Type B pancreatic cell (in vitro differentiated cells): ENCODE data around the gene EEIG2. TPM values are rescaled to one million over a fixed set of nuclear protein-coding genes. Genes with fewer than 3 reads are reported as not detected.

Experiments used
- DNase-seq: peaks from one replicate; pipeline ENCODE4 v3.0.0; 2021; ENCODE audit warnings: mixed read lengths; ENCODE audit not compliant: unreplicated experiment; ENCODE audit errors: extremely low spot score
- H3K27ac Mint-ChIP-seq: 2 replicates; pipeline ENCODE4 v1.8.0; 2021; ENCODE audit warnings: mild to moderate bottlenecking, mixed read lengths
- H3K27me3 Mint-ChIP-seq: 2 replicates; pipeline ENCODE4 v1.8.0; 2021; ENCODE audit warnings: mixed read lengths
- H3K36me3 Mint-ChIP-seq: 2 replicates; pipeline ENCODE4 v1.8.0; 2021; ENCODE audit warnings: mixed read lengths
- H3K4me1 Mint-ChIP-seq: one replicate; pipeline ENCODE4 v1.8.0; 2021; ENCODE audit warnings: mixed read lengths; ENCODE audit not compliant: unreplicated experiment
- H3K4me3 Mint-ChIP-seq: 2 replicates; pipeline ENCODE4 v1.8.0; 2021; ENCODE audit warnings: mild to moderate bottlenecking, mixed read lengths
- H3K9me3 Mint-ChIP-seq: 2 replicates; pipeline ENCODE4 v1.8.0; 2021; ENCODE audit warnings: mixed read lengths
- CTCF ChIP-seq: fragments of 200-600 bp; sonication (generic); conservative IDR thresholded peaks from 2 replicates; pipeline ENCODE4 v1.5.0; 2021; ENCODE audit warnings: antibody characterized with exemption, mild to moderate bottlenecking
- total RNA-seq: library from RNA; stranded (reverse); gene quantifications from 2 replicates; pipeline ENCODE4 v1.2.1, GENCODE V29; 2021; ENCODE audit warnings: low replicate concordance

Gene EEIG2
- total RNA-seq, 1 donor from 2014 or later, result 11.2 TPM

- no peak for TF ChIP-seq CTCF
- H3K36me3 Mint-ChIP-seq, result no peaks in the 10 kb centered on the region
- H3K9me3 Mint-ChIP-seq, result peaks cover 4% of the 10 kb centered on the region
- no peak for DNase-seq
- H3K27me3 Mint-ChIP-seq, result no peaks in the 10 kb centered on the region
- no peak overlapping the region for H3K4me3 Mint-ChIP-seq
- H3K4me1 Mint-ChIP-seq, result no peaks in the 10 kb centered on the region
- H3K27ac Mint-ChIP-seq, result no peak overlapping the region
These were observed 9.3 kb downstream of the EEIG2 start for GRCh38 chr1:108569097-108569728.

- DNase-seq, result no peak
- Mint-ChIP-seq H3K4me3 (no peak overlapping the region), H3K9me3 (peaks cover 4% of the 10 kb centered on the region), H3K27ac (no peak overlapping the region), H3K4me1 (no peaks in the 10 kb centered on the region), H3K36me3 (no peaks in the 10 kb centered on the region), H3K27me3 (no peaks in the 10 kb centered on the region)
- TF ChIP-seq CTCF, result peak; percentile 57
These were observed 10.2 kb downstream of the EEIG2 start for GRCh38 chr1:108570128-108570527.

GRCh38 chr1:108570998-108571401, 11.1 kb downstream of the EEIG2 start:
- Mint-ChIP-seq H3K9me3 (peaks cover 4% of the 10 kb centered on the region), H3K36me3 (peaks cover 5% of the 10 kb centered on the region), H3K27ac (no peak overlapping the region), H3K27me3 (no peaks in the 10 kb centered on the region), H3K4me1 (no peaks in the 10 kb centered on the region), H3K4me3 (no peak overlapping the region)
- TF ChIP-seq CTCF, result no peak
- no peak for DNase-seq

- no peak overlapping the region for H3K4me3 Mint-ChIP-seq
These were observed 12.3 kb downstream of the EEIG2 start for GRCh38 chr1:108572182-108572581.

GRCh38 chr1:108573183-108573582, 13.3 kb downstream of the EEIG2 start:
- Mint-ChIP-seq H3K4me3 (no peak overlapping the region), H3K27me3 (no peaks in the 10 kb centered on the region), H3K4me1 (no peaks in the 10 kb centered on the region), H3K9me3 (peaks cover 4% of the 10 kb centered on the region), H3K36me3 (peaks cover 5% of the 10 kb centered on the region), H3K27ac (no peak overlapping the region)
- no peak for TF ChIP-seq CTCF
- DNase-seq, result no peak

More at GRCh38 chr1:108572182-108572581, 12.3 kb downstream of the EEIG2 start:
- peaks cover 5% of the 10 kb centered on the region for H3K36me3 Mint-ChIP-seq
- H3K27me3 Mint-ChIP-seq, result no peaks in the 10 kb centered on the region
- DNase-seq, result no peak
- H3K27ac Mint-ChIP-seq, result no peak overlapping the region
- H3K9me3 Mint-ChIP-seq, result peaks cover 4% of the 10 kb centered on the region
- H3K4me1 Mint-ChIP-seq, result no peaks in the 10 kb centered on the region
- TF ChIP-seq CTCF, result no peak
